Testis (tissue), 2 donors: ENCODE results near the gene AR.

Source experiments
- POLR2A ChIP-seq: fragments of 450-650 bp; IDR thresholded peaks from one replicate; pipeline ENCODE4 v1.6.1; 2017; ENCODE audit warnings: antibody characterized with exemption, mild to moderate bottlenecking, moderate library complexity
- TF ChIP-seq, protein P1 (sequence below), 3 experiments: fragments of 450-650 bp in 2 of 3; fragments of 200-600 bp in 1 of 3; sonication (generic) in 1 of 3; IDR thresholded peaks; one replicate each; pipeline ENCODE4 v1.5.1; 2016 to 2019; ENCODE audit warnings: antibody characterized with exemption in 3 of 3, mild to moderate bottlenecking in 2 of 3, moderate library complexity in 1 of 3

DNA sequence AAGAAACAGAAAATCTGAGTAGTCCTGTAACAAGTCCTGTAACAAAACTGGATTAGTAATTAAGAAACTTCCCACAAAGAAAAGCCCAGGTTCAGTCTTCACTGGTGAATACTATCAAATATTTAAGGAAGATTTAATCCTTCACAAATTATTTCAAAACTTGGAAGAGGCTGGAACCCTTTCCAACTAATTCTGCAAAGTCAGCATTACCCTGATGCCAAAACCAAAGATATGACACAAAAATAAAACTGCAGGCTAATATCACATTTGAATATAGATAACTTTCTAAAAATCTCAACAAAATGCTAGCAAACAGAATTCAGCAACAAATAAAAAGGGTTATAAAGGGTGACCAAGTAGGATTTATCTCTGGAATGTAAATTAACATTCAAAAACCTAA lies 80.5 kb downstream of the AR start:
- TF ChIP-seq POLR2A = no peak
- TF ChIP-seq, protein P1, sequence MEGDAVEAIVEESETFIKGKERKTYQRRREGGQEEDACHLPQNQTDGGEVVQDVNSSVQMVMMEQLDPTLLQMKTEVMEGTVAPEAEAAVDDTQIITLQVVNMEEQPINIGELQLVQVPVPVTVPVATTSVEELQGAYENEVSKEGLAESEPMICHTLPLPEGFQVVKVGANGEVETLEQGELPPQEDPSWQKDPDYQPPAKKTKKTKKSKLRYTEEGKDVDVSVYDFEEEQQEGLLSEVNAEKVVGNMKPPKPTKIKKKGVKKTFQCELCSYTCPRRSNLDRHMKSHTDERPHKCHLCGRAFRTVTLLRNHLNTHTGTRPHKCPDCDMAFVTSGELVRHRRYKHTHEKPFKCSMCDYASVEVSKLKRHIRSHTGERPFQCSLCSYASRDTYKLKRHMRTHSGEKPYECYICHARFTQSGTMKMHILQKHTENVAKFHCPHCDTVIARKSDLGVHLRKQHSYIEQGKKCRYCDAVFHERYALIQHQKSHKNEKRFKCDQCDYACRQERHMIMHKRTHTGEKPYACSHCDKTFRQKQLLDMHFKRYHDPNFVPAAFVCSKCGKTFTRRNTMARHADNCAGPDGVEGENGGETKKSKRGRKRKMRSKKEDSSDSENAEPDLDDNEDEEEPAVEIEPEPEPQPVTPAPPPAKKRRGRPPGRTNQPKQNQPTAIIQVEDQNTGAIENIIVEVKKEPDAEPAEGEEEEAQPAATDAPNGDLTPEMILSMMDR (IDR thresholded peaks at IDR 0.05) = no peak
